GM21723 (cell line): Measurements from ENCODE around the gene ANKRD6.
"Not testable (repeated sequence)": the region's sequence is repeated elsewhere in the genome, so short reads cannot be mapped to it uniquely, and the experiment has no call there.

ENCODE experiments used
- ATAC-seq: cut with Tn5 transposase; IDR thresholded peaks from one replicate; pipeline ENCODE4 v1.9.1; 2021; ENCODE audit warnings: mild to moderate bottlenecking, moderate library complexity; ENCODE audit not compliant: unreplicated experiment

The ANKRD6 gene

DNA sequence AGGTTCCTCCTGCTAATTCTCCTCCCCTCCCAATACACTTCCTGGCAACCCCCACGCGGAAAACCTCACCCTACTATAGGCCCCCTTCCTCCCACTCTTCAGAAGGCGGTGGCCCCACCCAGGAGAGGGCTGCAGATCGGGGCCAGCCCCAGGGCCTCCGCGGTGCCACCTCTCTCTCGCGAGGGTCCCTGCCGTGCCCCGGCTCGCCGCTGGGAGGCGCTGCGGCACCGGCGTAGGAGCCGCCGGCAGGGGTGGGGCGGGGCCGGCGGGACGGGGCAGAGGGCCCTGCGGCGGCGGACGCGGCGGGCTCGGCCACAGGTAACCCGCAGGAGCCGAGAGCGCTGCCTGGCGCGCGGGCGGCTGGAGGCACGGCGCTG, at the start of gene ANKRD6:
Gene ANKRD6, plus strand, starts transcription at position 278 of the 377 bp plus-strand sequence. CDS start 133,825 bp downstream, outside the sequence.
- peak; percentile 93 for ATAC-seq

DNA sequence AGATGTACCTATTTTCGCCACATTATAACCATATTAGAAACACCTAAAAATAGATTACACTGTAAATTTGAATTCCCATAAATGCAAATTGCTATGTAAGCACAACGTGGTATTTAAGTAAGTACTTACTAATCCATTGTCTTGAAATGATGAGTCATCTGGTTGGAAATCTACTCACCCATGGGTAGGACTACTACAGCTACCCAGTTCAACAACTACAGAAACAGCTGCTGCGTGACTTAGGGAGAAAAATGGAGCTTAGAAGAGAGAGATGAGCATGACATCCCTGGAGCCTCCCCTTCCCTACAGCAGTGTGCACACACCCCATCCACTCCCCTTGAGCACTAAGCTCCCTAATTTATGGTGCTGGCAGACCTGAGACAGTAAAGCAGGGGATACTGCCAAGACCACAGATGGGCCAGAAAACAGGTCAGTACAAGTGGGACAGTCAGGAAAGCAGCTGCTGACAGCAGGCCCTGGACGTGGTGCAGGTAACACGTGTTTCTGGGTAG, 47.7 kb upstream of the ANKRD6 start:
- no peak for ATAC-seq

DNA sequence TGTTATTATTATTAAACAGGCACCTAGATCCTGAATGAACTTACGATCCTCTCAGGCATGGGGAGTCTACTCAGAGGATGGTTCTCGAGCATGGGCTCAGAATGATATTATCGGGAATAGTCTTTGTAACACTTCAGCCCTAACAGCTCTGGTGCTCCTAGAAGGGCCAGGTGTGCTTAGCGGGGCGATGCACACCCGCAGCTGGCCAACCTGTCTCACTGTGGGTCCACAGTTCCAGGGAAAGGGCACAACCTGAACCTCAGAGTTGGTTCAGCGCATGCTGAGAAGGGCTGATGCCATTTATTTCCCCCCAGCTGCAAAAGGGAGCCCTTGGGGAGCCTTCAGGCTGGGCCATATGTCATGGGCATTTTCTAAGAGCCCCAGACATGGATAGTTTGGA, 47.1 kb upstream of the ANKRD6 start:
- no peak for ATAC-seq

DNA sequence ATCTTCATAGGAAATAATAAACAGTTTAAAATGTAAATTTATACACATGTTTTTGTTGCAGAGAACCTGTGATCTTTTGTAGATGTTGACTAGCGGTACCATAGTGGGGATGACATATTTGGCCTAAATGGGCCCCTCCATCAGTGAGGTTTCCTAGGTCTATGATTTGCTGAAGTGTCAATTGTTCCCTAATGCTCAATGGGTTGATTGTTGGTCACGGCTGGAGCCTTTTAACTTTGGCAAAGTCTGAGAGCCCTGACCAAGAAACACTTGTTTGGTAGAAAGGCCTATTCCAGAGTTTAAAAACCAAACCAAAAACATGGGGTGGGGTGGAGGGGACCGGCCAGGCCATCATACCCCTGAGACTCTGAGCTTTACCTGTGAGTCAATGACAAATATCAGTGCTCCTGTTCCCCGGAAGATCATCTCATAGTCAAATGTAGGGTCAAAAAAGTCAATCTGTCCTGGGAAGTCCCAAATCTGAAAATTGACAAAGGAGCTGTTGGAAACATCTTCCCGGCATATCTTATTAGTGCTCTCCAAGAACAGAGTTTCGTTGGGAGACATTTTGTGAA, 45.9 kb upstream of the ANKRD6 start:
- peak; percentile 19 for ATAC-seq

DNA sequence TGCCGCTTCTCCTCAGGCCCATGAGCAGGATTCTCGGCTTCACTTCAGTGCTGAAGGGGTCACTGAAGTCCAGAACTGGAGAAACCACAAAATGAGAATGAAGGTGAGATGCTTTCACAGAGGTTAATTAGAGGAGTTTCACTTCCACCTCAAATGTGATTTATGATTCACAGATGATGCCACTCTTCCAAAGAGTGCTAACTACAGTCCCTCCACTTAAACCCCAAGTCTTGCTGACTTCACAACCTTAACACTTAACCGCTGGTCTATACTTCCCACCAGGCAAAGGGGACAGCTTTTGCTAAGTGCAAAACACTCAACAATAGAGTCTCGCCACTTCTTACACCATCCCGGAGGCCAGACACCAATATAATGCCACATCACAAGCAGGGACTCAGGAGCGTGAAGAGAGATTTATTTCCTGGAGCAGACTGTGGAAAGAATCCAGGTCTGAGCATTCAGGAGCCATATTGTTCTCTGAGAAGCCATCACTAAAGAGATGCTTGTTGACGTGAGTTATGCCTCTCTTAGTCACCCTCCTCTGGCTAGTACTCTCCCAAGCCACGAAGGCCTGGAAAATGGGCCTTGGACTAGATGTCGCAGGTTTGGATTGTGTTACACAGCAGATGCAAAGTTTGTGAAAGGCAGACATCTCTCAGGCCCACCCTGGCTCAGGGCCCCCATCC, 45.3 kb upstream of the ANKRD6 start:
- peak; percentile 96 for ATAC-seq

DNA sequence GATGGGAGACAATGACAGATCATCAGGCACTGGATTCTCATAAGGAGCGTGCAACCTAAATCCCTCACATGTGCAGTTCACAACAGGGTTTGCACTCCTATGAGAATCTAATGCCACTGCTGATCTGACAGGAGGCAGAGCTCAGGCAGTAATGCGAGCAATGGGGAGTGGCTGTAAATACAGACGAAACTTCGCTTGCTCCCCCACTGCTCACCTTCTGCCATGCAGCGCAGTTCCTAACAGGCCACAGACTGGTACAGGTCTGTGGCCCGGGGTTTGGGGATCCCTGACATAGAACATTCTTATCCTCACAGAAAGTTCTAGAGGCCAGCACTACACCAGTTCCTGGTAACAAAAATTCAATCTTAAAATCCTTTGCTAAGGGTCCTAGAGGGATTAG, 44.1 kb upstream of the ANKRD6 start:
- ATAC-seq, result no peak

DNA sequence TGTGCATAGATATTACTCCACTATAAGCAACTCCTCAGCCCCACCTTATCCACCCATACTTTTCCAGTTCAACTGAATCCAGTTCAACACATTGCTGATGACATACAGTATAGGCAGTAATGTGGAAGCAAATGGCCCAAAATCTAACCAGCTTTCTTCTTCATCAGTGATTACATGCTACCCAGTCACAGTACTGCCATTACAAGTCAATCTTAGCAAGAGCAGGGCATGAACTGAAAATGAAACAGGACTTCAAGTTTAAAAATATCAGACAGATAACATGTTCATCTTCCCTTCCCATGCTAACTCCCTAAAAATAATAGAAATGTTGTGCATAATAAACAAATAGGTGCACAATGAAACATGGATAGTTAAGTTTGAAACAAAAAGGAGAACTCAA, 40.1 kb upstream of the ANKRD6 start:
- ATAC-seq, result peak; percentile 60

DNA sequence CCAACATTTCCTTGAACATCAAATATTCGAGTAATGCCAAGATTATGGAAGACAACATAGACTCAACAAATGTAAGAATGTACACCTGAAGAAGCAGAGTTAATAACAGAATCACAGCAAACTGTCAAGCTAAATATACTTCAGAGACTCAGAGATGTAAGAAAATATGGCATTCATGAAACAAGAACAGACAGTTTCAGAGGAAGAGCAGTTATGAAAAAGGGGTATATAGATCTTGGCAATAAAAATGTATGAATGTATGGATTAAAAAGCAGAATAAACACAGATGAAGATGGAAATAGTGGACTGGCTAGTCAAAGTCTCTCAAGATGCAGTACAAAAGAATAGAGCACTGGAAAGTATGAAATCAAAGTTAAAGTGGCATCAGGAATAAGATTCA, 39.3 kb upstream of the ANKRD6 start:
- ATAC-seq, result no peak

DNA sequence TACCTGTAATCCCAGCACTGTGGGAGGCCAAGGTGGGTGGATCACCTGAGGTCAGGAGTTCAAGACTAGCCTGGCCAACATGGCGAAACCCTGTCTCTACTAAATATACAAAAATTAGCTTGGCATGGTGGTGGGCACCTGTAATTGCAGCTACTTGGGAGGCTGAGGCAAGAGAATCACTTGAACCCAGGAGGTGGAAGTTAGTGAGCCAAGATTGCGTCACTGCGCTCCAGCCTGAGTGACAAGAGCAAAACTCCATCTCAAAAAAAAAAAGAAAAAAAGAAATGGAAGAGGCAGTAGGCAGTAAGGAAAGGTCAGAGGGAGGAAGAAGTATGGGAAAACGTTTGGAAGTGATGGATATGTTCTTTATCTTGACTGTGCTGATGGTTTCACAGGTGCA, 35.1 kb upstream of the ANKRD6 start:
- not testable (repeated sequence) for ATAC-seq

DNA sequence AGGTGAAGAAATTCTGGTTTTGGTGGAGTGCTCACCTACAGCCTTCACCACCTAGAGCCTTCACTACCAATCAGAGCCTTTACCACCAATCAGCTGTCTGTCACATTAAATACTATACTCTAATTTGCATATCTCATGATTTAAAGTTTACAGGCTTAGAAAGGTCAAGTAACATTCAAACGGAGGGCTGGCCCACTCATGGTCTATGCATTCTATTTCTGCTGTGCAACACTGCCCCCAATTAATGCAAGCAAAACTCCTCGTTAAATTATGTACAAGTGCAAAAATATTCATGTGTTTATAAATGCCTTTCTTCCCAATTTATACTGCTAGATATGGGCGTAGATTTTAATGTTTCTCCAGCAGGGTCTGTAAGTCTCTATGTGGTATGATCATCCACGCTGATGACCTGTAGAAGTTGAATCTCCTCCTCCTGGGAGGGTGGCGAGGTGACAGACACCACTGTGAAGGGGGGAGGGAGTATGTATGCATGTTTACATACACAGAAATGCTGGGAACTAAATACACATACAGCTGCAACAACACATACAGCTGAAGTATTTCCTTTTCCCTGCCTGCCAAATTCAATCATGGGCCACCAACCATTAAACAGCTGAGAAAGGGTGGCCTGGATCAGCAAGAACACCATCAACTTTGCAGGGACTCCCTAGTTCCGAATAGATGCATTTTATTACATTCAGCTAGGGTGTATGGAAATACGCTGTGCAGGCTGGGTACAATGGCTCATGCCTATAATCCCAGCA, 34.0 kb upstream of the ANKRD6 start:
- no peak for ATAC-seq

DNA sequence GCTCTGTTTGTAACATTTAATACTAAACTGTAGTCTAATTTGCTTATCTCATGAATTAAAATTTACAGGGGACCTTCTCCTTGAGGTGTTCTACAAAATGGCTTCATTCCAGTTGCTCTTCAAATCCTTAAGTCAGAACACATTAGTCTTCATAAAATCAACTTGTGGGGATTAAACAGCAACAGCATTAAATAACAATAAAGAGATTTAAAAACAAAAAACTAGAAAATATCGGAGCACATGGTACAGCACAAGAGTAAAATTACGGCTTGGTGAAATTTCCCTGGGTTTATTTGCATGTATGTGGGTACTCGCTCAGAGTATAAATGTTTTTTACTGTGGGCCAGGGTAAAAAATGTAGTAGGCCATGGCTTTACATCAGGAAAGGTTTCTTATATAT, 32.9 kb upstream of the ANKRD6 start:
- no peak for ATAC-seq

DNA sequence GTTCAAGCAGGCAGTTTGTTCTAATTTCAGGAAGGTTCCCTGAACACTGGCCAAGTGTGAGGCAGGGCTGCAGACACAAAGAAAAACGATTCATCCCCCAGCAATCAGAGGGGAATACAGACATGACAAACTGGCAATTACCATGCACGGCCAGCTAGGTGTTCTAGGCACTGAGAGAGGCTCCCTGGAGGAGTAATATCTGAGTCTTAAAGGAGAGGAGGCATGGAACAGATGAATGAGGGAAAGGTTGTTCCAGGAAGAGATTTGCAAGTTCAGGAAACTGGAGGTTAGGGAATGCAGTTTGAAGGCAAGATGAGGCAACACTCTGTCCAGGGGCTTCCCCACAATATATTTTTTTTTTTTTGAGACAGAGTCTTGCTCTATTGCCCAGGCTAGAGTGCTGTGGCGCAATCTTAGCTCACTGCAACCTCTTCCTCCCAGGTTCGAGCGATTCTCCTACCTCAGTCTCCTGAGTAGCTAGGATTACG, 32.0 kb upstream of the ANKRD6 start:
- no peak for ATAC-seq

DNA sequence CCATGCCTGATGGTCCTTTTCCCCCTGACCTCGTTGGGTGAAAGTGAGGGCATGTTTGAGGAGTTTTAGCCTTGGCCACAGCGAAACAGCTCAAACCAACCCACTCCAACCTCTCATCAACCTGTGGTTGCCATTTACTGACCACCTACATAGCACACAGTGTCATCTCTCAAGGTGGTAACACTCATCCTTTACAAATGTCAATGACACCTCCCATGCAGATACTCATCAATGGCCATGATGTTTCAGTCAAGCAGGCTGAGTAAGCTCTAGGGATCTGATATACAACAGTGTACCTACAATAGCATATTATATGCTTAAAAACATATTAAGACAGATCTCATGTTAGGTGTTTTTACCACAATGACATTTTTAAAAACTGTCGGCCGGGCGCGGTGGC, 30.2 kb upstream of the ANKRD6 start:
- no peak for ATAC-seq

DNA sequence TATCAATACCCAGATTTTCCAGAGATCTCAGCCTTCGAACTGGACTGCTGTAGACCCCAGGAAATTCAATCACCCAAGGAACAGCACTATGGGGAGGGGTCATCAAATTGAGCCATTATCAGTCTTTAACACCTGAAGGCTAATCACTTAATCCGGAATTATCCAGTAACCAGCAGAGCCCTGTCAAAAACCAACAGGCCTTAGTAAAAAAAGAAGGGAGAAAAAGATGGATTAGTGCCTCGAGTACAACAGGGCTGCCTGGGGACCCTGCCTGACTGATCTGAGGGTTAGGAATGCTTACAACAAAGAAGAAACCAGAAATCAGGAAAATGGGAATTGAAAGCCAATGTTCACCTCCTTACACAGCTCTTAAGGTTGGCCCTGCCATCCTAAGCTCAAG, 28.4 kb upstream of the ANKRD6 start:
- no peak for ATAC-seq

DNA sequence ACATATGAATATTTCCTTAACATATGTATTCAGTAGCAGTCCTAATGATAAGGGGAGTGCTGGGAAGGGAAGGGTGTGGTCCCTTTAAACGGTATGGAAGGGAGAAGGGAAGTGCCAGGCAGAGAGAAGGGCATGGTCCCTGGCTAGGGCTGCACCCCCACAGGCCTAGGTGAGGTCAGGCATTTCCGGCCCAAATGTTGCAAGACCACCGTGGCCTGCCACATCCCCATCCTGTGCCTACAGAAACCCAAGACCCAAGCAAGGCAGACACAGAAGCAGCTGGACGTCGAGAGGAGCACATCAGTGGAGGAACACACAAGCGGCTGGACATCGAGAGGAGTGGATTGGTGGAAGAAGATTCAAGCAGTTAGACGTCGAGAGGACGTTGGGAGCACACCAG, 26.8 kb upstream of the ANKRD6 start:
- no peak for ATAC-seq

DNA sequence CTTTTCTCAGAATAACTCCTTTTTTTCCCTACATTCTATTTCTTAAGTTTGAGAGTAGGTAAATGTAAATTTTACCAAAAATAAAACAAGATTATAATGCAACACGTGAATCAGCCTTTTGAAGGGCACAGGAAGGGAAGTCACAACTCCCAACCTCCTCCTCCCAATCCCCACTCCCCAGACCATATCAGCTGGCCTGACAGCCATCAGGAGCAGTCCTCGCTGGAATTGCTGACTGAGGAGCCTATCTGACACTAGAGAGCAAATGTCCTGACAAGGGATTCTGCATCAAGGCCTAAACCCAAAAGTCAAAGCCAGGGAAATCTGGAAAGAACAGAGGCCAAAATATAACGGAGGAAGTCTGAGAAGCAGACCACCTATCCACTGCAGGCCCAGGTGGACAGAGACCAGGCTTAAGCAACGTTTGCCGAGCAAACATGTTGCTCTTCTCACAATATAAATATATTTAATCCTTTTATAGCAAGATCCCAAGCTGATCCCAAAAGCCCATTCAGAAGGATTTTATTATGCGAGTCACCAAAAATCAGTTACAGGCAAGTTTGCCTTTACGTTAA, 23.4 kb upstream of the ANKRD6 start:
- ATAC-seq, result no peak

DNA sequence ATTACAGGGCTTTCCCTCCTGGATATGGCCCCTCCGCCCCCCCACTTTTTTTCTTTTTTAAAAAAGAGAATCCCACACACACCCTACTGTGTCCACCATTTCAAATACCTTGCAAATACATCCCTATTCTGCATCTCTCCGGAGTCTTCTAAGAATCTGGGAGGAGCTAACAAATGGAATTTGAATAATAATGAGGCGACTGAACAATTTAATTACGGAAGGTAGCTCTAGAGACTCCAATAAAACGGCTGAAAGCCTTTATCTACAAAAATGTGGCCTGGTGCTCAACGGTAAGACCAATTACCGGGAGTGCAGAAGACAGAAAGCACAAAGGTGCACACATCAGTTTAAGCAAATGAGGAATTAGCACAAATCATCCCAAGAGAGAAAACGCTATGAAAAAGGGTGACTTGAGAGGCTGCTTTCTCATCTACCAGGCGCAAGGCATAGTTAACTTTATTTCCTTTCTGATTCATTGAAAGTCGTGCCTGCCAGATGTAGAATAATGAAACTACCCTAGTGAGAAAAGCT, 22.7 kb upstream of the ANKRD6 start:
- peak; percentile 24 for ATAC-seq

DNA sequence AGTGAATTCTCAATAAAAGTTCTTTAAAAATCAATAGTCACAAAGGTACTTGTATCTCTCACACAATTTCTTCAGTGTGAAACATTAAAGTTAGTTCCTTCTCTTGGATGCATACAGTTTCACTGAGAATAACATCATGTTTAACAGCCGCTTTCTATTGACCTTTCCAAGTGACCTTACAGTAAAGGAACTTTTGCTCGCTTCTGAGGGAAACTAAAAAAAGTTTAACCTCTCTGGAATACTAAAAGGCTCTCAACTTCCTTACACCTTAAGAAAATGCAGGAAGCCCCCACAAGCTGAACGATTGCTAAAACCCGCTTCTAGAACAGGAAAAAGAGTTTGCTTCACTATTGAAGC, 22.2 kb upstream of the ANKRD6 start:
- ATAC-seq, result peak; percentile 12

DNA sequence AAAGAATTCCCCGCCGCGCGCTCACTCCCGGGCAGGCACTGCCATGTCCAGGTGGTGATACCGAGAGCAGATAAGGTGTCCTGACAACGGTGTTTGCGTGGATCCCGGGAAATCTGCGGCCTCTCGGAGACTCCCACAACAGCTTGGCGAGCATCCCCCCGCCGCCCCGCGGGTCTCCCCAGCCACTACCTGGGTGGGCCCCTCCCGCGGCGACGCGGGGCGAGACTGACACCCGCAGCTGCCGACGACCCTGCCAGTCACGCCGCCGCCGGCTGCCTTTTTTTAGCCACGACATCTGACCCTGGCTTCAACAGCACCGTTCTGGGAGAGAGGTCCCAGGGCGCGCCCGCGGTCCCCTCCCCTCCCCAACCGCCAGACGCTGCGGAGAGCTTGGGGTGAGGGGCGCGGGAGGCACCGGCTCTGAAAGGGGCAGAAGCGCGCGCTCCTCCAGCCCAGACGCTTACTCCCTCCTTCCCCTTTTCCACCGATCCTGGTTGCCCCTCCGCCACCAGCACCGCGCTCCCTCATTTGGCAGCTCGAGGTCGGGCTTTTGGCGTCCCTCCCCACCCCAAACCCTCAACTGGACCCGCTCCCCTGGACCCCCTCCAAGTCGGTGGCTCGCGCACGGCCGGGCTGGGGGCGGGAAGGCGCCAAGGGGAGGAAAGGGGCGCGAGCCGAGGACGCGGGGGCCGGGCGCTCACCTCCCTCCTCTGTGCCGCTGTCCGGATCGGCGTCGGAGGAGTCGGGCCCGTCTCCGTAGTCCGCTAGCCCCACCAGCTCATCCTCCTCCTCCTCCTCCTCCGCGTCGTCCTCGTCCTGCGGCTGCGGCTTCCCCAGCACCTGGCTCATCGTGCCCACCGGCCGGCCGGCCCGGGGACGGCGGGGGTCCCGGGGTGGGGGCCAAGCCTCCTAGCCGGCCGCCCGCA, 21.5 kb upstream of the ANKRD6 start:
- ATAC-seq, result peak; percentile 43
